ENCODE data around the gene WDR93. TPM values are rescaled to one million over a fixed set of nuclear protein-coding genes. Genes with fewer than 3 reads are reported as not detected.

The WDR93 gene
- total RNA-seq, 2 experiments from 2014 or later, result 0.11 TPM; not detected in 1

DNA sequence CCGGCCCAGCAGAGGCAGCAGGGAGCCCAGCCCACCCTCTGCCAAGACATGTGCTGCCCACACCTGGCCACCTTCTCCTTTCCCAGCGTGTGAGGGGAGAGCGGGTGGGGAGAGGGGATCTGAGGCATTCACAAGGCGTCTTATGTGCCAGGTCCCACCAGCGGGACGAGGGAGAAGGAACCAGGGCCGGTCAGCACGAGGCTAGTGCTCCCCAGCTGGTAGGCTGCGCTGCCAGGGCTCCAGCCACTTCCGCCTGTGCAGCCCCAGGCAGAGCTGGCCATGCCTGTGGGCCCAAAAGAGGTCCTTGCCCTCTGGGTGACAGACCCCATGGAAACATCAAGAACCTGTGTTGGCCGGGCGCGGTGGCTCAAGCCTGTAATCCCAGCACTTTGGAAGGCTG lies 54.5 kb downstream of the WDR93 start:
- ChIA-PET CTCF (no interaction called here), POLR2A (no interaction called here)

DNA sequence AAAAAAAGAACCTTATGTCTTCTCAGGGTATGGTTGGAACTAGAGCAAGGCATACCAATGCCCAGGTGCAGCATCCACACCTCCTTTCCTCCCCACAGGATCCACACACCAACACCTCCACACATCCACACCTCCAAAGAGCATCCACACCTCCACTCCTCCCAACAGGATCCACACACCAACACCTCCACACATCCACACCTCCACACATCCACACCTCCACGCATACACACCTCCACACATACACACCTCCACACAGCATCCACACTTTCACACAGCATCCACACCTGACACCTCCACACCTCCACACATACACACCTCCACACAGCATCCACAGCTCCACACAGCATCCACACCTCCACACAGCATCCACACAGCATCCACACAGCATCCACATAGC lies 55.2 kb downstream of the WDR93 start:
- ChIA-PET POLR2A (no interaction called here), CTCF (no interaction called here)

DNA sequence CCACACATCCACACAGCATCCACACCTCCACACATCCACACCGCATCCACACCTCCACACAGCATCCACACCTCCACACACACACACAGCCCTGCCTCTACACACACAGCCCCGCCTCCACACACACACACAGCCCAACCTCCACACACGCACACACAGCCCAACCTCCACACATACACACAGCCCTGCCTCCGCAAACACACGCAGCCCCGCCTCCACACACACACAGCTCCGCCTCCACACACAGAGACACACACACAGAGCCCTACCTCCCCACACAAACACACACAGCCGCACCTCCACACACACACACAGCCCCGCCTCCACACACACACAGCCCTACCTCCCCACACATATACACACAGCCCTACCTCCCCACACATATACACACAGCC lies 55.8 kb downstream of the WDR93 start:
- CTCF ChIA-PET, result no interaction called here
- POLR2A ChIA-PET, result no interaction called here

DNA sequence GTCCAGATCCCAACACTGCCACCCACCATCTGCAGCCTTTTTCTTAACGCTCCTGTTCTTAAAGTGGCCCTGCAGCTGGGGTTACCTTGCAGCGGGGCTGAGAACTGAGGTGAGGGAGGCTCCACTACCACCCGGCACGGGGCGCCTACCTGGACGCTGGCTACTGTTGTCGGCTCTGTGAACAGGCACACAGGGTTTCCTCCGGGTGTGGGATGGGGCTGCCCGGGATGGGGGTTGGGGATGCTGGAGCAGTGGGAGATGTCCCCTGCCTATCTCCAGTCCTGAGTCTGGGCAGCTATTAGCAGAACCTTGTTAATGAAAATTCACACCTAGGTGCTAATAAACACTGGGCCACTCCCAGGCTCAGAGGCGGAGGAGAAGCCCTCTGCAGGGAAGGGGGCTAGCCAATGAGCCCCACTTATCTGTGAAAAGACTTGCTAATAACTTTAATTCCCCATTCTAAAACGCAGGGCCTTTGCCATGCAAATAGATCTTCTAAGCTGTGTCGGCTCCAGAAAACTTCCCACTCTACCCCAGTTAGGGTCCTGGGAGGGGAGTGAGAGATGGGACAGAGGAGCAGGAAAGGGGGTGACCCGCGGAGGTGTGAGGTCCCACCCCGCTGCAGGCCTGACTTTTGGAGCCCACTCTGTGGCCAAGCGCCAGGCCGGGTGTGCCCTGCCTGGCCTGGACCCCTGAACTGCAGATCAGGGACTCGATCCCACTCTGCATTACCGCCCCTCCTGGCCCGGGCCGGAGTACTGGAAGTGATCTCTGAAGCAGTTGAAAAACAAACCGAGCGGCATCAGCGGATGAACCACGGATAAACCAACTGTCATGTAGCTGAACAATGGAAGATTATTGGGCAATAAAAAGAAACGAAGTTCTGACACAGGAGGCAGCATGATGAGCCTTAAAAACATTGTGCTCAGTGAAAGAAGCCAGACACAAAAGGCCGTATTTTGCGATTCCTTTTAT lies 57.4 kb downstream of the WDR93 start:
- POLR2A ChIA-PET, result no interaction called here

DNA sequence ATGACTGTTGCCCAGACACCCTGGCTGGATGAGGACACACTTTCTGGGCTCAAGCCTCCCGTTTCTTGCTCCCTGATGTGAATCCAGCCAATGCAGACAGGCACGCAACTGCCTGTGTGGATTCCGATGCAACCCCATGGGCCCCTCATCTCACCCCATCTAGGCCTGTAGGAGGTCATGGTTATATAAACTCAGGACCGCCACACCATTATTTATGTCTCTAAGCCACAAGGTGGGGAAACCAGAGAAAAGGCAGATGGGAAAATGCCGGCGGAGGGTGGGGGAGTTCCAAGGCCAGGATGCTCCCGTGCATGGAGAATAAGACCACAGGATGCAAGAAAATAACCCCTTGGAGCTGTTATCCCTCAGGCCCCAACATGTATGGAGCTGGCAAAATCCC lies 58.4 kb downstream of the WDR93 start:
- ChIA-PET POLR2A (interaction anchor here (1.3 kb wide), 1 partner anchor 12 kb away, joined by 3 read pairs; no protein-coding TSS in a partner anchor), CTCF (no interaction called here)

More for the DNA sequence above, 57.4 kb downstream of the WDR93 start:
- CTCF ChIA-PET, result interaction anchor here (0.9 kb wide), 1 partner anchor 14 kb away, joined by 3 read pairs; no protein-coding TSS in a partner anchor

DNA sequence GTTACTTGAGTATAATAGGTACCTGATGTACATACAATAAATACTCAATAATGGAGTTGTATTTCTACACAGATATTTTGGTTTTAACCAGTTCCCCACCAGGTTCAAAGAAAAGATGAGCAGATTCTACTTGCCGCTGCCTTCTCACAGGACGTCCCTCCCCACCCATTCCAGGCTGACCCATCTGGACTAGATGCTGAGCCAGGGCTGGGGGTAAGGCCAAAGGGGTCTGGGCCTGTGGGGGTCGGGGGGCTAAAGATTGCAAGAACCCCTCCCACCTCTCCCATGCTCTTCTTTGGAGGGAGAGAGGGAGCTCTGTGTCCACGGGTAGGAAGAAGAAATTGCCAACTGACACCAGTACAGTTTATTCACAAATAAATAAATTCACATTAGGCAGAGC lies 58.9 kb downstream of the WDR93 start:
- CTCF ChIA-PET, result no interaction called here

DNA sequence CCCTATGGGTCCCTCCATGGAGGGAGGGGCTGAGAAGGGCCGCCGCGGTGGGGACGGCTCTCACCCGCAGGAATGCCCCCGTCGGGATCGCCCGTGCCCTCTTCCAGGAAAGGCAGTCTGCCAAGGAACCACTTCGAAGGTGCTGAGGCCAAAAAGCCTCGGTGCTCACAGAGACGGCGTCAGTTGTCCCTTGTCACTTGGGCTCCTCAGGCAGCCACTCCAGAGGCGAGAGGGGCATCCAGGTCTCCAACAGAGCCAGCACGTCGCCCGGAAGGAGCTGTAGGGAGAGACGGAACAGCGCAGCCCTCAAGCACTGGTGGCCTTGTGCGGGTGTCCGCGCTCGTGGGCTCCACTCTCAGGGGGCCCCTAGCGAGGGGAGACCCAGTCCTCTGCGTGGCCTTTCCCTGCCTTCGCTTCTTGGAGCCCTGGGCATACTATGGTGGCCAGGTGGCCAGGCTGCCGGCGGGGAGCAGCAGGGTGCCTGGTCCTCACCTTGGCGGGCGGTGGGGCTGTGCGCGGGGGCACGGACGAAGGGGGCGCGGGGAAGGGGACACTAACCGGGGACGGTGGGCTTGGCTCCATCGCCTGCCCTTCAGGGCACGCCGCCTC lies 59.4 kb downstream of the WDR93 start:
- CTCF ChIA-PET, result interaction anchor here (1.0 to 1.6 kb wide), 3 partner anchors 10 to 144 kb away, joined by 3 to 5 read pairs (median 3); partner anchors contain the start of gene AP3S2
- POLR2A ChIA-PET, result interaction anchor here (1.3 kb wide), 1 partner anchor 11 kb away, joined by 3 read pairs; no protein-coding TSS in a partner anchor

More for the DNA sequence above, 58.9 kb downstream of the WDR93 start:
- POLR2A ChIA-PET, result interaction anchor here (1.3 kb wide), 1 partner anchor 11 kb away, joined by 3 read pairs; no protein-coding TSS in a partner anchor

DNA sequence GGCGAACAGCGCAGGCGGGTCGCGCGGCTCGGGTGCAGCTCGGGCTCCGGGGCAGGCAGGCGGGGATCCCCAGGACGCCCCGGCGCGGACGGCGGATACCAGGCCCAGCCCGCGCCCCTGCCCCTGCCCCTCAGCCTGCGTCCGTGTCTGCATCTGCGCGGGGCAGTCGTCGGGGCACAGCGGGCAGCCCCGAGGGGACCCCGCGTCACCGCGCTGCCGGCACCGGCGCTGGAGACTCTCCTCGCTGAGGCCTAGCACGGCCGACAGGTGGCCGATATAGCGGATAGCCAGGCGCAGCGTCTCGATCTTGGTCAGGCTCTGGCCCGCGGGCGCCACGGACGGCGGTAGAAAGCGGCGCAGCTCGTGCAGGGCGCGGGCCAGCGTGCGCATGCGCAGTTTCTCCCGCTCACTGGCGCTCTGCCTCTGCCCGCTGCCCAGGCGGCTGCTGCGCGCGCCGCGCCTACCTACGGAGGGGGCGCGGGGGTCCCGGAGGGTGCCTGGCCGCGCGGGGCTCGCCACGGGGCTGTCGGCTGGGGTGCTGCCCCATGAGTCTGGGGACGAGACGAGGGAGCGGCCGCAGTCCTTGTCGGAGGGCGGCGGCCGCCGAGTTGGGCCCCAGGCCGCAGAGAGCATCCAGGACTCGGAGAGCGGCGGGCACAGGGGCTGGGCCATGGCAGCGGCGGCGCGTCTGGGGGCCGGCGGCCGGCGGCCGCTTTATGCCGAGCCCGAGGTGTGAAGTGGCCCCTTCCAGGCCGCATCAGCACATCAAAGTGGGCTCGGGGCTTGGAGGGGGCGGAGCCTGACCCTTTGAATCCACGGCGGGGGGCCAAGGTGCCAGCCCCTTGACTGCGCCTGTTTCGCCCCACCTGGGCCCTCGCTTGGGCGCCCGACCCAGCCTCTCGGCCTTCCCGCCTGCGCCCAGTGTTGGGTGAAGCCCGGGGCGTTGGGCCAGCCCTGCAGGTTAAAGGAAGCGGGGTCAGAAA lies 60.2 kb downstream of the WDR93 start, which contains the start of gene MESP1:
Gene MESP1, minus strand, starts transcription at position 690 of the 983 bp plus-strand sequence. Its CDS starts 18 bp downstream, at position 672.
- CTCF ChIA-PET, result interaction anchor here (1.0 to 1.7 kb wide), 4 partner anchors 10 to 143 kb away, joined by 3 to 7 read pairs (median 4); partner anchors contain the start of gene AP3S2
- POLR2A ChIA-PET, result interaction anchor here (1.3 kb wide), 1 partner anchor 10 kb away, joined by 3 read pairs; no protein-coding TSS in a partner anchor

DNA sequence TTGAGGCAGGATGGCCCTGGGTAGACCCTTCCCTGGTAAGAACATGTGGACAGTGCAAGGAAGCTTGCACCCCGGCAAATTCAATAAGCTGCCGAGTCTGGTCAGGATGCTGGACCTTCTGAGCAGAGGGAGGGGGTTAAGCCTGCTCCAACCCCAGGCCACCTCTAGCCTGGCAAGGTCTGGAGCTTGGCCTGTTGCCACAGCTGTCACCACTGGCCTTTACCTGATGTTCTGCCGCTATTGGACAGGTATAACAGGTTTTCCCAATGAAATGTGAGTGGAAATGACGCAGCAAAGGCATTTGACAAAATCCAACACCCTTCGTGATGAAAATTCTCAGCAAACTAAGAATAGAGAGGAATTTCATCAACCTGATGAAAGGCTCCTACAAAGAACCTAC lies 61.1 kb downstream of the WDR93 start:
- POLR2A ChIA-PET, result no interaction called here
- CTCF ChIA-PET, result interaction anchor here (1.7 kb wide), 1 partner anchor 9 kb away, joined by 7 read pairs; no protein-coding TSS in a partner anchor

DNA sequence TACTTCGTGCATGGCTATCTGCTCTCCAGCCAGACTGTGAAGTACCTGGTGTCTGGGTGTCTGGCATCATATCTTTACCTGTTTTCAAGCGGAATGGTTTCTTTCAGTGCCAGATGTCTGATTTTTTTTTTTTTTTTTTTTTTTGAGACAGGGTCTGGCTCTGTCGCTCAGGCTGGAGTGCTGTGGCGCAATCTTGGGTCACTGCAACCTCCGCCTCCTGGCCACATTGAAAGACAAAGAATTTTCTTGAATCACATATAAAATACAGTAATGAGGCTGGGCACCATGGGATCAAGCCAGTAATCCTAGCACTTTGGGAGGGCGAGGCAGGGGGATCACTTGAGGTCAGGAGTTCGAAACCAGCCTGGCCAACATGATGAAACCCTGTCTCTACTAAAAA lies 63.2 kb downstream of the WDR93 start:
- ChIA-PET CTCF (interaction anchor here (0.7 kb wide), 1 partner anchor 1290 kb away, joined by 5 read pairs; no protein-coding TSS in a partner anchor), POLR2A (no interaction called here)

DNA sequence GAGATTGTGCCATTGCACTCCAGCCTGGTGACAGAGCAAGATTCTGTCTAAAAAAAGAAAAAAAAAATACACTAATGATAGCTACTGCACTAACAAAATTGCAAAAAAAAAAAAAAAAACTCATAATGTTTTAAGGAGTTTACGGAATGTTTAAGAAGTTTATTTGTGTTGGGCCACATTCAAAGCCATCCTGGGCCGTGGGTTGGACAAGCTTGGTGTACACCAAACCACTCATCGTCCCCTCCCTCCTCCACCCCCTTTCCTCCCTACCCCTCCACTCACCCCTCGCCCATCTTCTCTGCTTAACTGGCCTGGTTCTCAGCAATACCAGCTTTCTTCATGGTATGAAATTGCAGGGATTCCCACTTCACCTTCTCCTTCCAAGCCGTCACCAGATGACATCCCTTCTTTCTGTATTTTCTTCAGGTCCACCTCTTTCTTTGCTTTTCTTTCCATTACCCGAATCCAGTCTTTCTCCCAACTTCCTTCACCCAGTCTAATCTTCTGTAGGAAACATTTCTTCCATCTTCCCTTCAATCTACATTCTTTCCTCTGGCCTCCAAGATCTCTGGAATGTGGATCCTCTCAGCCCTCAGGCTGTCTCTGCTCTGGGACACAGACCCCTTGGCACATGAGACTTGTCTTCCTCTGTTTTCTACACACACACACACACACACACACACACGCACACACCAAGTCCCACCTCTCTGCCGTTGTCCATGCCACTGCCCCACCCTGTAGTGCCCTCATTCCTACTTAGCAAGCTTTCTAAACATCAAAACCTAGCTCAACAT lies 63.9 kb downstream of the WDR93 start:
- CTCF ChIA-PET, result interaction anchor here (0.7 kb wide), 1 partner anchor 1291 kb away, joined by 5 read pairs; no protein-coding TSS in a partner anchor
- POLR2A ChIA-PET, result no interaction called here

DNA sequence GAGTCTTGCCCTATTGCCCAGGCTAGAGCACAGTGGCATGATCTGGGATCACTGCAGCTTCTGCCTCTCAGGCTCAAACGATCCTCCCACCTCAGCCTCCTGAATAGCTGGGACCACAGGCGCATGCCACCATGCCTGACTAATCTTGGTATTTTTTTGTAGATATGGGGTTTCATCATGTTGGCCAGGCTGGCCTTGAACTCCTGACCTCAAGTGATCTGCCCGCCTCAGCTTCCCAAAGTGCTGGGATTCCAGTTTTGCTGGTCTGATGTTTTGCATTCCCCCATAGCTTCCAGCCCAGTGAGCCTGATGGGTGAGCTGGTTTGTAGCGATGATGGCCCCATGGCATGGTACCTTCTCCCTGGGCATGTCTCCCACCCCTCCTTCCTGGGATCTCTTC lies 65.1 kb downstream of the WDR93 start:
- POLR2A ChIA-PET, result no interaction called here

DNA sequence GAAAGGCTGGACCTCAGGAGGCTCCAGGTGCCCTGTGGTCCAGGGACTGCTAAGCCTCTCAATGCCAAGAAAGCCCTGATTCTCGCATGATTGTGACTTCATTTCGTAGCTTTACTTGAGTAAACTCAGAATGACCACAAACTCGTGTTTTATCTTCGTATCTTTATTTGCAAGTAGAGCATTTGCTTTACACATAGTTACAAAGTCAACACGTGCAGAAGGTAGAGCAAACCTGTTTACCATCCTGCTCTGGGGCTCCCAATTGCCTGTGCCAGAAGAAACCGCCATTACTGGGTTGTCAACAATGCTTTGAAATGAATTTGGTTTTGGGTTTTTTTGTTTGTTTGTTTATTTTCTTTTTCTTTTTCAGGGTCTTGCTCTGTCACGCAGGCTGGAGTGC lies 66.3 kb downstream of the WDR93 start:
- ChIA-PET CTCF (interaction anchor here (2.3 kb wide), 1 partner anchor 117 kb away, joined by 7 read pairs; no protein-coding TSS in a partner anchor), POLR2A (interaction anchor here (0.7 kb wide), 1 partner anchor 118 kb away, joined by 6 read pairs; no protein-coding TSS in a partner anchor)

More for the DNA sequence above, 65.1 kb downstream of the WDR93 start:
- CTCF ChIA-PET, result no interaction called here

DNA sequence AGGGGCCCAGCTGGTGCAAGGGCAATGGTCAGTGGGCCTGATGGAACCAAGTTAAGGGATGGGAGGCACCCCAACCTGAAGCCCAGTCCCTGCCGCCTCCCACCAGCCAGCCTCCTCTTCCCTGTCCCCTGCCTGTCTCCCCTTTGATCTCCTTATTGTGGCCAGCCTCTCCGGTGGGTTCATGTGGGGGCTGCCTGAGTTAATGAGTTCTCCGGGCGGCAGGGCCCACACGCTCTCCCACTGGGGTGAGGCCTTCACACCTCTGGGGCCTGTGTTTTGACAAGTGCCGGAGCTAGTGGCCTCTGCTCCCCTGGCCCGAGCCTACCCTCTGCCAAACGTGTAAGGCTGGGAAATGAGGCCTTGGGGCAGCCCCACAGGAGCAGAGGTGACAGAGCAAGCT lies 67.7 kb downstream of the WDR93 start:
- CTCF ChIA-PET, result interaction anchor here (2.3 kb wide), 1 partner anchor 116 kb away, joined by 7 read pairs; no protein-coding TSS in a partner anchor

DNA sequence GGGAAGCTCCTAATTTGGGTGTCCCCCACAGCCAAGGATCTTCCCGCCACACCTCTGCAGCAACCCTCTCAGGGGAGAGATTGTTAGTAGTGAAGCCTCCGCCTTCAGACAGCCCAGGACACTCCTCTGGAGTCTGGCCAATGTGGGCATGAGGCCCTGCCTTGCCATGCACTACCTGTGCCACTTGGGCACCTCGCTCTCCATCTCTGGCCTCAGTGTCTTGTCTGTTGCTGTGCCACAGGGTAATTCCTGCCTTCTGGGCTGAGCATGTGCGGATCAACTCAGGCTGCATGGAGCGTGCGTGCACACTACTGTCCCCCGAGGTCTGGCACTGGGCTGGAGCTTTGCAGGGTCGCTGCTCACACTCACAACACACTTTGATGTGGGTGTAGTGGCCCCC lies 68.4 kb downstream of the WDR93 start:
- ChIA-PET CTCF (interaction anchor here (0.5 to 4.1 kb wide), 3 partner anchors 85 to 139 kb away, joined by 3 to 19 read pairs (median 6); no protein-coding TSS in a partner anchor), POLR2A (no interaction called here)

More for the DNA sequence above, 67.7 kb downstream of the WDR93 start:
- POLR2A ChIA-PET, result no interaction called here

DNA sequence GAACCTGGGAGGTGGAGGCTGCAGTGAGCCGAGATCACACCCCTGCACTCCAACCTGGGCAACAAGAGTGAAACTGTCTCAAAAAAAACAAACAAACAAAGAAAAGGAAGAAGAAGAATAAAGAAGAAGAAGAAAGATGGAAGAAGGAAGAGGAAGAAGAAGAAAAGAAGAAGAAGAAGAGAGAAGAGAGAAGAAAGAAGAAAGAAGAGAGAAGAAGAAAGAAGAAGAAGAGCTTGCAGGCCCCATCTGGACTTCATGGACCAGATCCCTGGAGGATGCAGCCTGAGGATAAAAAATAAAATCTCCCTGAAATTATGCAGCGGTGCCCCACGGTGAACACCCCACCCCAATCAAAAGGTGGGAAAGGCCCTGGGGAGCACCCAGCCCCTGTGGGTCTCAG lies 69.2 kb downstream of the WDR93 start:
- CTCF ChIA-PET, result interaction anchor here (0.5 to 4.1 kb wide), 6 partner anchors 13 to 309 kb away, joined by 3 to 19 read pairs (median 4); no protein-coding TSS in a partner anchor
- POLR2A ChIA-PET, result interaction anchor here (0.6 kb wide), 1 partner anchor 22 kb away, joined by 7 read pairs; no protein-coding TSS in a partner anchor

DNA sequence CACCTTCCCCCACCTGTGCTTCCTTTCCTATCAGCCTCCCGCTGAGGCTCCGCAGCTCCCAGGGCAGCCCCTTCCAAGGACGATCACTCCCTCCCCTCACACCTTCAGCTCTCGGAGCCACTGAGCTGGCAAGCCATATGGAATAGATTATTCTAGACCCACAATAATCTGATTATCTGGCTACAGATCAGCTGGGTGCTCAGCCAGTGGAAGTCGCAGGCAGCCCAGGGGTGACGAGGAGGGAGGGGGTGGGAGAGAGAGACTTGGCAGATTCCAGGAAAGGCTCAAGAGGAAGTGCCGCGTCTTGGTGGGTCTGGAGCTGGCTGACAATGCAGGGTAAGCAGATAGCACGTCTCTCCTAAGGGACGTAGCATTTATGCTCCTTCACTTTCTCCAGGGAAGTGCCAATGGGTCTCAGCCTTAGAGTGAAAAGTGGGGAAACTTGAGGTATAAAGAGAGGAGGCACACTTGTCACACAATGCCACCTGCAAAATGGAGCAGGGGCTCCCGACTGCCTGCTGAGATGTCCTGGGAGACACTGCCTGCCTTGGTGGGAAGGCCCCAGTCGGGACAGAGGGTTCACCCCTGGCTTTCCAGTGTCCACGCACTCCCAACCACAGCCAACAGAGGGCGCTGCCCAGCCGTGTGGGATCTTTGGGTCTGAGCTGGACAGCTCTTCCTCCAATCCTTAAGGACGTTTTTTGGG lies 69.8 kb downstream of the WDR93 start:
- CTCF ChIA-PET, result interaction anchor here (0.6 to 4.1 kb wide), 11 partner anchors 9 to 342 kb away, joined by 3 to 19 read pairs (median 3); partner anchors contain the start of genes IDH2 and MESP1
- POLR2A ChIA-PET, result interaction anchor here (0.6 to 1.1 kb wide), 2 partner anchors 11 to 22 kb away, joined by 3 to 7 read pairs; no protein-coding TSS in a partner anchor
